MV-4-11 (cell line): Measurements from ENCODE around the gene ZACN.

ENCODE experiments used
- DNase-seq: peaks from one replicate; lab custom pipeline; 2025; lab: John Stamatoyannopoulos, UW

Gene ZACN

DNA sequence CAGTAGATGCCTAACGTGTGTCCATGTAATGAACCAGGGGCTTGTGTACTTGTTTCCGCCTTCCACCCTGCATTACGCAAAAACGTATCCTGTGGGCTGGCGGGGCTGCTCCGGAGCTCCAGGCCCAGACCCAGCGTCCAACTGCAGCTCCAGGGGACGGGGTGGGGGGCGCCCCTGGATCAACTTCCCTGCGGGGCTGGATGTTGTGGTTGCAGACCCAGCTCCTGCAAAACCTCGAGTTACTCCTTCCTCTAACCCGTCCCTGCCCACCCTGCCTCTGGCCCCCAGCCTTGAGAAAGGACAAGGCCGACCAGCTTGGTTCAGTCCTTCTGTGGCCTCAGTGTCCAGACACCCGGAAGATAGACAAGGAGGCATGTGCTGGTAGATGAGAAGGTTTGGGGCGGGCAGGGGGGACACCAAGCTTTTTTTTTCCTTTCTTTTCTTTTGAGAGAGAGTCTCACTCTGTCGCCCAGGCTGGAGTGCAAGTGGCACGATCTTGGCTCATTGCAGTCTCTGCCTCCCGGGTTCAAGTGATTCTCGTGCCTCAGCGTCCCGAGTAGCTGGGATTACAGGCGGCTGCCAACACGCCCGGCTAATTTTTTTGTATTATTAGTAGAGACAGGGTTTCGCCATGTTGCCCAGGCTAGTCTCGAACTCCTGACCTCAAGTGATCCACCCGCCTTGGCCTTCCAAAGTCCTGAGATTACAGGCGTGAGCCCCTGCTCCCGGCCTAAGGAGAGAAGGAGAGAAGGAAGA, 25.3 kb downstream of the ZACN start:
- DNase-seq, result no peak

DNA sequence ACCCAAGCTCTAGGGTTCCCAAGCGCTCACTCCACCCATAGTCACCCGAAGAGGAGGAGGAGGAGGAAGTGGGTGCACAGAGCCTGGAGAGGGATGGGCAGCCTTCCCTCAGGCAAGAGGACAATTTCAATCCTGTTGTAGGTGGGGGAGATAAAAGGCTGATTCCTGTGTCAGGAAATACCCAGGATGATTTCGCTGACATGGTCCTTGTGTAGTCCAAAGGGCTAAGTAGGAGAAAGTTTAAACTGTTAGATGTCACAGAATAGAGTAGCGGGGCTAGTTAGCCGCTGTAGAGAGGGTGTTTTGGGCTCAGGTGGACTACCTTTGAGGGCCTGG, 25.9 kb downstream of the ZACN start:
- DNase-seq, result no peak

DNA sequence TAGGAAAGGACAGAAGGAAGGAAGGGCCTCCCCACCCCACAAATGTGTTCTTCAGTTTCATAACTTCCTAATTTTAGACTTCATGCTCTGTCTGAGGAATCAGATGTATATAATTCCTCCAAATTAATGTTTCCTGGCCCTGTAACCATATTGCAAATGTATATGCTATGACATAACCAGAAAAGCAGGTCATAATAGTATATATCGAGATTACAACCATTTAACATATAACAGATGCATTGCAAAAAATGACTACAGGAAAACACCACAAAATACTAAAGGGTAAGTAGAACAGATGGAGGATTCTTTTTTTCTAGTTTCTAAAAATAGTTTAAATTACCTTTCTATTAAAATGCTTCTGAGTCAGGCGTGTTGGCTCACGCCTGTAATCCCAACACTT, 27.7 kb downstream of the ZACN start:
- DNase-seq, result no peak

DNA sequence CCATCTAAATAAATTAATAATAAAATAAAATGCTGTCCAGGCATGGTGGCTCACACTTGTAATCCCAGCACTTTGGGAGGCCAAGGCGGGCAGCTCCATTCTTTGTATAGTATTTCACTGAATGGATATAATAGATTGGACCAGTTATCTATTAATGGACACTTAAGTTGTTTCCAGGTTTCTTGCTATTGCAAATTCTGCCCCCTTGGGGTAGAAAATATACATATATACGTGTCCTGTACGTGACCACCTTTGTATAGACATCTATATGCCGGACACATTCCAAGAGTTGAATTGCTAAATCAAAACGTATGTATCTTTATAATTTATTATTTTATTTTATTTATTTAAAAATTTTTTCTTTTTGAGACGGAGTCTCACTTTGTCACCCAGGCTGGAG, 28.5 kb downstream of the ZACN start:
- no peak for DNase-seq

DNA sequence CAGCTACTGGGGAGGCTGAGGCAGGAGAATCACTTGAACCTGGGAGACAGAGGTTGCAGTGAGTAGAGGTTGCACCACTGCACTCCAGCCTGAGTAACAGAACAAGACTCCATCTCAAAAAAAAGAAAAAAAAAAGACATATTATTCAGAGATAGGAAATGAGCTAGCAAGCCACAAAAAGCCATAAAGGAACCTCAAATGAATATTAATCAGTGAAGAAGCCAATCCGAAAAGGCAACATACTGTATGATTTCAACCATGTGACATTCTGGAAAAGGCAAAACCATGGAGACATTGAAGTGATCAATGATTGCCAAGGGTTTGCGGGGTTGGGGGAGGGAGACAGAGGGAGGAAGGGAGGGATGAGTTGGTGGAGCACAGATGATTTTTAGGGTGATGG, 33.0 kb downstream of the ZACN start:
- no peak for DNase-seq

DNA sequence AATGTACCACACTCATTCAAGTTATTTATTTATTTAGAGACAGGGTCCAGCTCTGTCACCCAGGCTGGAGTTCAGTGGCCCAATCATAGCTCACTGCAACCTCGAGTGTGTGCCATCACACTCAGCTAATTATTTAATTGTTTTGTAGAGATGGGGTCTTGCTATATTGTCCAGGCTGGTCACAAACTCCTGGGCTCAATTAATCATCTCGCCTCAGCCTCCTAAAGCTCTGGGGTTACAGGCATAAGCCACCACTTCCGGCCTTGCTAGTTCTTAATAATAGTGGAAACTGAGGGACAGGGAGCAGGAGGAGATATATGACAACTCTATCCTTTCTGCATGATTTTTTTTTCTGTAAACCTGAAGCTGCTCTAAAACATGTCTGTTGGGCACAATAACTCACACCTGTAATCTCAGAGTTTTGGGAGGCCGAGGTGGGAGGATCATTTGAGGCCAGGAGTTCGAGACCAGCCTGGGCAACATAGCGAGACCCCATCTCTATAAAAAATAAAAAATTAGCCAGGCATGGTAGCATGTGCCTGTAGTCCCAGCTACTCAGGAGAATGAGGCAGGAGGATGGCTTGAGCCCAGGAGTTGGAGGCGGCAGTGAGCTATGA, 36.3 kb downstream of the ZACN start:
- no peak for DNase-seq

DNA sequence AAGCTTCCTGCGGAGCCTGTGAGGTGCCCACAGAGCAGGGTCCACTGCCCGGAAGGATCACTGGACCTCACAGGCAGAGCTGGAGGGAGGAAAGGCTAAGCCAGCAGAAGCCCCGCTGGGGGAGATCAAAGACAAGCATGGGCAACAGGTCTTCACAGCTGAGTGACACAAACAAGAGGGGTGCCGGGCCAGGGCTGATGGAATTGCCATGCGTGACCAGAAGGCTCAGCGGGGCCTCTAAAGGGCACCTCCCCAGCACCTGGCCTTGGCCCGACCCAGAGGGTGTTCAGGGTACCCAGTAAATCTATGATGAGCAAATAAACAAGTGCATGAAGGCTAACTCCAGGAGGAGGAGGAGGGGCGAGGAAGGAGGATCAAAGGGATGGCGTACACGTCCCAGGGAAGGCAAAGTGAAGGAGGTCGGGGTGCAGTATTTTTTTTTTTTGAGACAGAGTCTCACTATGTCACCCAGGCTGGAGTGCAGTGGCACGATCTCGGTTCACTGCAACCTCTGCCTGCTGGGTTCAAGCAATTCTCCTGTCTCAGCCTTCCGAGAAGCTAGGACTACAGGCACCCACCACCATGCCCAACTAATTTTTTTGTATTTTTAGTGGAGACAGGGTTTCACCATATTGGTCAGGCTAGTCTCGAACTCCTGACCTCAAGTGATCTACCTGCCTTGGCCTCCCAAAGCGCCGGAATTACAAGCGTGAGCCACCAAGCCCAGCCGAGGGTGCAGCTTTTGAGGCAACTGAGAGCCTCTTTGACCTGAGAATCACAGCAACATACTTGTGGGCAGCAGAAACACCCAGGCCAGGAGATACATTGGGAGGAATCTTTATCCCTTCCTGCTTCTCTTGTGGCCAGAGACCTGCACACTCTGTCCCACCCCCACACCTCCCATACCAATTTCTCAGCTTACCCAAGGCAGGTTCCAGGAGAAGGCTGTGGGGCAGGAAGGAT, 40.7 kb downstream of the ZACN start:
- DNase-seq, result no peak

DNA sequence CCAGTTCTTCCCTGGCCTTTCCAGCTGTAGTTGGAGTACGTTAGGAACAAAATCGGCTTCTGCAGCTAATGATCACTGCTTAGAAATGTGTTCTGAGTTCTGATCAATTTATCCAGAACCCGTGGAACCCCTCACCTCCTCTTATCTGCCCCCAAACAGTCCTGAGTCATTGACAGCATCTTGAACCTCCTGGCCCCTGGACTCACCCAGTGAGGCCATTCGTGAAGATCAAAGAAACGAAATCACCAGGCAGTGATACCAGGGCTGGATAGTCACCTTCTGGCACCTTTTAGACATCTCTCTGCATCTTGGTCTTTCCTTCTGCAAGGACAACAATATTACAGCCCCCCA, 41.7 kb downstream of the ZACN start:
- no peak for DNase-seq

DNA sequence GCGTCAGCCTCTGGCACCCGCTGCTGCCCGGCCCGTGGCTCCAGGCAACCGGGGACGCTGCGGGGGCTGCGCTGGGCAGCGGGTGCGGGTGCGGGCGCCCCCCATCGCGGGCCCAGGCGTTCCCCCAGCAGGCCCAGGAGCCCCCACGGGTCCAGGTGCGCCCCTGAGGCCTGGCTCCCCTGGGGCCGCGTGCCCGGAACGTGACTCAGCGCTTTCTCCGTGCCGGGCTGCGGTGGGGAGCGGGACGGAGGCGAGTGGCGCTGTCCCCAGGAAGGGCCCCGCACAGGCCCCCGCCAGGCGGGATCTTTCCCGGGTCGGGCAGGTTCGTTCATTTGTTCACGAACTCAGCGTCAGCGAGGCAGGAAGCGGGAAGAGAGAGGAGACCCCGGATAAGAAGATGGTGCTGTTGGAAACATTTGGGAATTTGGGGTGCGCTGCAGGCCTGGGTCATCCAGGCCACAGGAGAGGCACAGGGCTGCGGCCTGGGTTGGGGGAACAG, 43.0 kb downstream of the ZACN start:
- DNase-seq, result no peak

DNA sequence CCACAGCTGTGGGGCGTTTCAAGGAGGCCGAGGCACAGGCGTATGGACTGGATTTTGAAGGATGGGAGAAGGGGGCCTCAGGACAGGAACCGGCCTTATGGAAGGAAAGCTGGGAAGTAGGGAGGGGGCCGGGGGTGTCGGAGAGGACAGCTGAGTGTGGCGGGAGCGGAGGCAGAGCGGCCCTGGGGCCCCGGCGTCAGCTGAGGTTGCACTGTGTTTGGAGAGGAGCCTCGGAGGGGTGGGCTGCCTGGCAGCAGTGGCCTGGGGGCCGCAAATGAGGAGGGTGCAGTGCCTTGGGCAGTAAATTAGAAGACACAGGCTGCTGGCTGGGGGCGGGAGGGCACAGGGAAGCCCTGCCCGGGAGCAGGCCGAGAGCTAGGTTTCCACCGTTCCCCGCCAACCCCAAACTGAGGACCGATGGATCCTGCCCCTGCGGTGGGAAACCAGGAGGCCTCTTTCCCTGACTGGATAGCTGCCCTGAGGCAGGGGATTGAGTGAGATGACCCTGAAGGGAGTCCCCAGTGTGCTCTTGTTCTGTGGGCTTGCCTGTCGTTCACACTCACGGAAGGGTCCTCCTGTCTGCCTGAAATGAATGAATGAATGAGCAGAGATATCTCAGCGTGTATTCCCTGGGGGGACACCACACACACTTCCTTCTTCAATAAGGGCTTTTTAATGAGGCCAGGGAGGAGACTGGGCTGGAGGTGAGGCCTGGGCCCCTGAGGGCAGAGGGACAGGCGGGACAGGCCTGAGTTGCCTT, 43.6 kb downstream of the ZACN start:
- no peak for DNase-seq

DNA sequence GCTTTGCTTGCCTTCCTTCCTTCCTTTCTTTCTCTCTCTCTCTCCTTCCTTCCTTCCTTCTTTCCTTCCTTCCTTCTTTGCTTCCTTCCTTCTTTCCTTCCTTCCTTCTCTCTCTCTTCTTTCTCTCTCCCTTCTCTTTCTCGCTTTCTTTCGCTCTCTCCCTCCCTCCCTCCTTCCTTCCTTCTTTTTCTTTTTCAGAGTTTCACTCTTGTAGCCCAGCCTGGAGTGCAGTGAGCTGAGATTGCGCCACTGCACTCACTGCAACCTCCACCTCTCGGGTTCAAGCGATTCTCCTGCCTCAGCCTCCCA, 44.2 kb downstream of the ZACN start:
- no peak for DNase-seq

DNA sequence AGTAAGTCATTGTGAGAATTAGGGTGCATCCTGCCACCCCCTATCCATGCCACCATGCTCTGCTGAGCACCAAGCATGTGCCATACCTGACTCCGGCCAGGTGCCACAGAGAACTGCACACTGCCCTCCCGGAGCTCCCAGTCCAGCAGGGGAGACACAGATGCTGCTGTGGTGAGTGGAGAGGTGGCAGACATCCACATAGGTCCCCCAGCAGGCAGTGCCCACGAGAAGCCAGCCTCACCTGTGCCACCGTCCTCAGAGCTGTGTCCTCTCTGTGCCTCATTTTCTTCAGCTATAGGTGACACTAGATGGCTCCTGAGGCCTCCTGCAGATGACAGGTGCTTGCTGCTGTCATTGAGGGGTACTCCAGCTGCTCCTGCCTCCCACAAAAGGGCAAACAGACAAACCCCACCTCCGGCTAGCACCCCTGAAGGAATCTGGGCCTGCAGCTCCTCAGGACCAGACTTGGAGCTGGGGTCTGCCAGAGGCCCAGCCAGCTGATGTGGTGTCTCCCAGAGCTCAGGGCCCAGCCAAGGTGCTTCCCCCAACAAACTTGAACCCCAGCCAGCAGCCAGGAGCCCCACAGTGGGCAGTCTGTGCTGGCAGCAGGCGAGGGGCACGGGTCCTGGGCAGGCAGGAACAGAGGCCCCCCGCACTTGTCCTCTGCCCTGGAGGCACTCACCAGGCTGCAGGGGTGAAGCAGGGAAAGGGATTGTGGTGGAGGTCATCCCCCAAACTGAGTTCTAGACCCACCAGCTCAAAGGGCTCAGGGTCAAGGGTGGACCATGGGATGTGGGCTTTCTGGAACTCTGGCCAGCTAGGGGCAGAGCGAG, 45.0 kb downstream of the ZACN start:
- DNase-seq, result no peak

DNA sequence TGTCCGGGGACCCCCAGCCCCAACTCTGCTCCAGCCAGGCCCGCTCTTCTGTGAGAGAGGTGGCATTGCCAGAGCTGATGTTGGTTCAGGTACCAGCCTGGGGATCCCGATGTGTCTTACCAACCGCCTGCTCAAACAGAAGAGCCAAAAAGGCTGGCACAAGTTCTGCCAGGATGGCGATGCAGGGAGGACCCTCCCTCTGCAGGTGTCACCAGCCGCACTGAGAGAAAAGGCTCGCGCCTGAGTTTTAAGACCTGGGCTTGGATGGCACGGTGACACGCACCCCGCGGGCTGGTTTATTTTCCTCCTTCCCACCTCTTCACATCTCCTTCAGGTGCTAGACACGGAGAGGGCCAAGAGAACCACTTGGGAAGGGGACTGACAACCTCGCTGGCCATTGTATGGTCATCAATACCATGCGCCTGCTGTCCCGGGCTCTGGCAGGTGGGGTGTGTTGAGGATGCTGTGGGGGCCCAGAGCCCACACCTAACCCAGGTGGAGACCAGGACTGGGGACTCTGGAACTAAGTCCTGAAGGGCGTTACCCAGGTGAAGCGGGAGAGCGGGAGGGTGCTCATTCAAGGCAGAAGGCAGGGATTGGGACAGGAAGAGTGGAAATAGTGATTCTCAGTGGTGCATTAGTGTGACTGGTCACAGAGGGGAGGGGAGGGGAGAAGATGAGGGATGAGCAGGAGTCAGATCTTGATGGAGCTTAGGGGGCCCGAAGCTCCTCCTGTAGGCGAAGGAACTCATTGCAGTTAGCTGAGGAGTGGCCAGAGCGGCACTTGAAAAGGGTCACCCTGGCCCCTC, 45.8 kb downstream of the ZACN start:
- no peak for DNase-seq

DNA sequence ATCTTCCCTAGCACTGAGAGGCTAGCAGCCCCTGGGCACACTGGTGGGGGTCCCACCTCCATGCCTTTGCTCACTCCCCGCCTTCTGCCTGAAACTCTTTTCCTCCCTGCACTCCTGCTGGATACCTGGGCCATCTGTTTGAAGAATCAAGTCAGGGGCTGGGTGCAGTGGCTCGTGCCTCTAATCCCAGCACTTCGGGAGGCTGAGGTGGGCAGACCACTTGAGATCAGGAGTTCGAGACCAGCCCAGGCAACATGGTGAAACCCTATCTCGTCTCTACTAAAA, 46.4 kb downstream of the ZACN start:
- no peak for DNase-seq

DNA sequence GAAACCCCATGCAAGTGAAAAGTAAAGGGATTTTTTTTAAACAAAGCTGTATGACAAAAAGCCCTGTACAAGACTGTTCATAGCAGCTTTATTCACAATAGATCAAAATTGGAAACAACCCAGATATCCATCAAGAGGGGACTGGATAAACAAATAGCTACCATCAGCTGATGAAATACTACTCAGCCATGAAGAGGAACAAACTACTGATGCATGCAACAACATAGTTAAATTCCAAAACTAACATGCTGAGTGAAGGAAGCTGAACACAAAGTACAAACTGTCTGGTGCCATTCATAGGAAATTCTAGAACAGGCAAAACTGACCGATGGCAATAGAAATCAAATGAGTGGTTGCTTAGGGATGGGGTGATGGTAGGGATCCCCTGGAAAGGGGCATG, 46.9 kb downstream of the ZACN start:
- DNase-seq, result no peak

DNA sequence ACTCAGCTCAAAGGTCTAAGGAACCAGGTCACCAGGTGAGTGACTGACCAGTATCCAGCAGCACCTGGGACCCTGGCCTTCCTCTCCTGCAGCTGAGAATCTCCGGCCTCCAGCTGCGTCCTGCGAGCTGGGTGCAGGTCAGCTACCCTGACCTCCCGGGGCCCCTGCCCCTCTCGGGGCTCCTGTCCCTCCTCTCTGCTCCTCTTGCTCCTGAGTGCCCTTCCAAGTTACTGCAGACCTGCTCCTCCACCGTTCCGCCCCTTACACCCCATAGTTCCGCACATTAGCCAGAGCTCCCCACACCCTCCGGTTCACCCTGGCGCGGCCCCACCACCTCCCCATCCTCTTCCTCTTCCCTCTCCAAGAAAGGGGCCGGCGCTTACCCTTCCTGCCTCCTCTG, 51.5 kb downstream of the ZACN start:
- no peak for DNase-seq

DNA sequence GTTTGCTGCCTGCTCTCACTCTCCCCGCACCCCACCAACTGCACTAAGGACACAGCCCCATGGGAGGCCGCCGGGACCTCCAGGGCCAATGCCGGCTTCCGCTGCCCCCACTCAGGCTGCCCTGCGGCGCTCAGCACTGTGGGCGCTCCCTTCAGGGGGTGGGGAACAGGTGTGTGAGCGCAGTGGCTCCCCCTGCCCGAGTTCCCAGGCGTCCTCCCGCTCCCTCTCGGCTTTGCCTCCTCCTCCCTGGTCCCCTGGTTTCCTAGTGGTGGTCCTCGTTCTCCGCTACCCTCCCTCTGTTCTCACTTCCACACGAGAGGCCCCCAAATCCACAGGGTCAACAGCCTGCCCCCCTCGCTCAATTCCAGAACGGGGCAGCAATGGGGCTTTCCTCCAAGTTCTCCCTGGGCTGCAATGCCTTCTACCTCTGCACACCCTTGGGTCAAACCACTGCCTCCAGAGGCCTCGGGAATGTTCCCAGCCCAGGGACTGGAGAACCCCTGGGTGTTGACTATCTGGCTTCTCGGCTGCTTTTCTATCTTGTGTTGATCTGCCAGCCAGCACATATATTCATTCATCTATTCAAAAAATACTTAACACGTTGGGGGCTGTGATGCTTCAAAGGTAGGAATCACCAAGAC, 52.2 kb downstream of the ZACN start:
- no peak for DNase-seq

DNA sequence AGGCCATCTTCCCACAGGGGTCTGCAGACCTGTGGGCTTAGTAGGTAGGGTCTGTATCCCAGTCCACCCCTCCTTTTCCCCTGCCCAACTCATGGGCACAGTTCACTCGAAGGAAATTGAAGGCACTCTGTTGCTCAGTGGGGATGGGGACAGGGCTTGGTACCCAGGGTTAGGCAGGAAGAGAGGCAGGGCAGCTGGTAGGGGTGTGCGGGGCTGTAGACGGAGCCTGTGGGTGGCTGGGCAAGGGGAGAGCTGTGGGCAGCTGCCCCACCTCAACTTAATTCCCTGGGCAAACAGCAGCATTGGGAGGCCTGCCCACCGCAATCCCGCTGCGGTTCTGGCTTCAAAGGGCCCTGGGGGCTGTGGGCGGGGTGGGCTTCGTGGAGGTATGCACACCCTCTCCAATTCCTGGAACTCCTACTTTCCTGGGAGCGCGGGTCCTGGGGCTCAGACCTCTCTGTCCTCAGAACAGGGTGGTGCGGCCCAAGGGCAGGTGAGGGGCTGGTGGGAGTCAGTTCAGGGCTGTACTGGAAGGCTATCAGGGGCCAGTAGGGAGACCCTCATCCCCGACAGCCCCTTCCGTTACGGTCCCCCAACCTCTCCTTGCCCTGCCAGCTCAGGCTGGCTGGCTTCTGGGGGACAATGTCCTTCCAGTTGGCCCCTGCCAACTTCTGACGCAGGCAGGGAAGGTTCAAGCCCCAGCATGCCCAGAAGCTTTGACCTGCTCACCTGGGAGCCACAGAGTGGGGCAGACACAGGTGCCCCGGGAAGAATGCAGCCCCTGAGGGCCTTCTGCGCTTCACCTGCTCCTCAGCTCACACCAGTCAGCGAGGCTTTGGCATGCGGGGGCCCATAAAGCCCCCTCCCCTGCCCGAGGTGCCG, 53.0 kb downstream of the ZACN start:
- no peak for DNase-seq
